ENCODE measurements around the gene ABO.
"Not testable (repeated sequence)": the region's sequence is repeated elsewhere in the genome, so short reads cannot be mapped to it uniquely, and the experiment has no call there.

Gene ABO

GRCh38 chr9:133286523-133286922, 11.5 kb upstream of the ABO start:
- no peak for FAIRE-seq

- no peak for FAIRE-seq
These were observed 10.3 kb upstream of the ABO start for GRCh38 chr9:133285252-133285775.

- FAIRE-seq, result no peak
These were observed 9.4 kb upstream of the ABO start for GRCh38 chr9:133284362-133284761.

GRCh38 chr9:133283255-133284032, 8.4 kb upstream of the ABO start:
- not testable (repeated sequence) for FAIRE-seq

GRCh38 chr9:133282464-133283238, 7.7 kb upstream of the ABO start:
- no peak for FAIRE-seq

GRCh38 chr9:133280392-133280791, 5.4 kb upstream of the ABO start:
- no peak for FAIRE-seq

GRCh38 chr9:133278161-133279114, 3.4 kb upstream of the ABO start:
- FAIRE-seq, result no peak

- FAIRE-seq, result no peak
These were observed 2.5 kb upstream of the ABO start for GRCh38 chr9:133277467-133277866.

- FAIRE-seq, result no peak
These were observed 1.9 kb upstream of the ABO start for GRCh38 chr9:133276923-133277322.

- no peak for FAIRE-seq
These were observed 1.2 kb upstream of the ABO start for GRCh38 chr9:133276001-133276884.

GRCh38 chr9:133274236-133275104, 531 bp downstream of the ABO start:
- no peak for FAIRE-seq

GRCh38 chr9:133273819-133274218, 1.2 kb downstream of the ABO start:
- FAIRE-seq, result no peak

- no peak for FAIRE-seq
These were observed 1.9 kb downstream of the ABO start for GRCh38 chr9:133273098-133273497.

- no peak for FAIRE-seq
These were observed 5.3 kb downstream of the ABO start for GRCh38 chr9:133269537-133270362.

GRCh38 chr9:133269136-133269535, 5.9 kb downstream of the ABO start:
- FAIRE-seq, result not testable (repeated sequence)

- FAIRE-seq, result no peak
These were observed 6.5 kb downstream of the ABO start for GRCh38 chr9:133268335-133269056.

- FAIRE-seq, result no peak
These were observed 10.7 kb downstream of the ABO start for GRCh38 chr9:133264235-133264764.

GRCh38 chr9:133263557-133263956, 11.4 kb downstream of the ABO start:
- no peak for FAIRE-seq

GRCh38 chr9:133262226-133262625, 12.8 kb downstream of the ABO start:
- no peak for FAIRE-seq
